SK-N-SH (cell line): ENCODE results near the gene PRM1. TPM values are rescaled to one million over a fixed set of nuclear protein-coding genes. Genes with fewer than 3 reads are reported as not detected.

Experiments used
- CTCF ChIA-PET: fragments of 300-600, 350-600 bp; formaldehyde crosslinking; extraction: SDS; loops from one replicate; lab custom pipeline; 2021; lab: Yijun Ruan, JAX
- POLR2A ChIA-PET: fragments of 350-600 bp; sonication (Branson Sonifier 250); formaldehyde crosslinking; extraction: SDS; loops from one replicate; lab custom pipeline; 2020; ENCODE audit warnings: antibody characterized with exemption, inconsistent platforms; lab: Yijun Ruan, JAX
- DNase-seq: peaks from one replicate; pipeline ENCODE4 v3.0.0; 2012
- H2AFZ ChIP-seq: fragments of 200-600 bp; sonication (generic); 2 replicates; pipeline ENCODE4 v1.8.1; 2016; ENCODE audit warnings: antibody characterized with exemption, mild to moderate bottlenecking, low read depth
- H3F3A ChIP-seq: fragments of 200-600 bp; sonication (generic); replicated peaks from 2 replicates; pipeline ENCODE3; 2016; ENCODE audit warnings: antibody characterized with exemption, mild to moderate bottlenecking; ENCODE audit not compliant: insufficient read depth
- H3K27ac ChIP-seq, 2 experiments: fragments of 200-500 bp in 1 of 2; fragments of 200-600 bp in 1 of 2; sonication (Bioruptor generic) in 1 of 2; sonication (generic), shearing (Covaris generic) in 1 of 2; 2 replicates each; pipeline versions ENCODE4 v1.5.1 to v1.6.1; 2014 to 2016; ENCODE audit warnings: low read depth in 2 of 2, inconsistent platforms in 1 of 2, low read length in 1 of 2, mild to moderate bottlenecking in 1 of 2, mixed read lengths in 1 of 2
- H3K27me3 ChIP-seq: fragments of 200-600 bp; sonication (generic), shearing (Covaris generic); 2 replicates; pipeline ENCODE4 v1.6.1; 2016; ENCODE audit warnings: mixed run types; ENCODE audit not compliant: insufficient read depth
- H3K36me3 ChIP-seq, 2 experiments: fragments of 200-500 bp in 1 of 2; fragments of 200-600 bp in 1 of 2; sonication (Bioruptor generic) in 1 of 2; sonication (generic) in 1 of 2; replicated peaks in 1 of 2; 2 replicates each; pipeline versions ENCODE3 to v1.5.1; 2014 to 2016; ENCODE audit warnings: low read length in 1 of 2, mild to moderate bottlenecking in 1 of 2; ENCODE audit not compliant: insufficient read depth in 2 of 2, control insufficient read depth in 1 of 2
- H3K4me1 ChIP-seq, 2 experiments: fragments of 200-500 bp in 1 of 2; fragments of 200-600 bp in 1 of 2; sonication (Bioruptor generic) in 1 of 2; sonication (generic), shearing (Covaris generic) in 1 of 2; 2 replicates each; pipeline versions ENCODE4 v1.5.1 to v1.6.1; 2014 to 2016; ENCODE audit warnings: low read depth in 1 of 2, low read length in 1 of 2, mixed run types in 1 of 2; ENCODE audit not compliant: insufficient read depth in 2 of 2, control insufficient read depth in 1 of 2
- H3K4me2 ChIP-seq: fragments of 200-600 bp; sonication (generic), shearing (Covaris generic); 2 replicates; pipeline ENCODE4 v1.6.1; 2017; ENCODE audit warnings: mixed run types
- H3K4me3 ChIP-seq, 2 experiments: fragments of 200-500 bp in 1 of 2; fragments of 200-600 bp in 1 of 2; sonication (Bioruptor generic) in 1 of 2; sonication (generic), shearing (Covaris generic) in 1 of 2; 2 replicates each; pipeline versions ENCODE4 v1.5.1 to v1.8.1; 2014 to 2016; ENCODE audit warnings: low read depth in 2 of 2, inconsistent platforms in 1 of 2, low read length in 1 of 2, mild to moderate bottlenecking in 1 of 2, mixed read lengths in 1 of 2, moderate library complexity in 1 of 2
- H3K79me2 ChIP-seq: fragments of 200-600 bp; sonication (generic); 2 replicates; pipeline ENCODE4 v1.8.1; 2017; ENCODE audit warnings: mild to moderate bottlenecking; ENCODE audit not compliant: insufficient read depth
- H3K9ac ChIP-seq: fragments of 200-600 bp; sonication (generic); 2 replicates; pipeline ENCODE4 v1.6.1; 2017; ENCODE audit warnings: mixed run types
- H3K9me2 ChIP-seq: fragments of 200-600 bp; sonication (generic); 2 replicates; pipeline ENCODE4 v1.6.1; 2017; ENCODE audit warnings: mixed run types
- H3K9me3 ChIP-seq: fragments of 200-600 bp; sonication (generic); 2 replicates; pipeline ENCODE4 v1.6.1; 2017; ENCODE audit warnings: mixed run types, mild to moderate bottlenecking, moderate library complexity
- H4K20me1 ChIP-seq: fragments of 200-600 bp; sonication (generic); 2 replicates; pipeline ENCODE4 v1.6.1; 2017; ENCODE audit warnings: mild to moderate bottlenecking, mixed run types; ENCODE audit not compliant: insufficient read depth
- ELF1 ChIP-seq: IDR thresholded peaks from 2 replicates; pipeline ENCODE4 v1.4.0; 2012
- EP300 ChIP-seq, 2 experiments: IDR thresholded peaks; 2 replicates each; pipeline versions ENCODE4 v1.4.0 to v1.6.1; 2012; ENCODE audit warnings: borderline replicate concordance in 1 of 2, low read depth in 1 of 2, low read length in 1 of 2
- MEF2A ChIP-seq: IDR thresholded peaks from 2 replicates; pipeline ENCODE4 v1.4.0; 2012; ENCODE audit warnings: low read depth, borderline replicate concordance
- NFIC ChIP-seq: IDR thresholded peaks from 2 replicates; pipeline ENCODE4 v1.4.0; 2012; ENCODE audit warnings: borderline replicate concordance
- RAD21 ChIP-seq: IDR thresholded peaks from 2 replicates; pipeline ENCODE4 v1.6.1; 2012; ENCODE audit warnings: mild to moderate bottlenecking, low read length
- RFX5 ChIP-seq: IDR thresholded peaks from 2 replicates; pipeline ENCODE4 v1.6.1; 2012; ENCODE audit warnings: mild to moderate bottlenecking, improper control_type of control experiment, low read length
- RXRA ChIP-seq: IDR thresholded peaks from 2 replicates; pipeline ENCODE4 v1.4.0; 2012; ENCODE audit warnings: low read depth, mild to moderate bottlenecking, borderline replicate concordance
- ZBTB33 ChIP-seq: IDR thresholded peaks from 2 replicates; pipeline ENCODE4 v1.4.0; 2012; ENCODE audit warnings: low read depth, borderline replicate concordance
- WGBS: methylation state at CpG from one replicate; pipeline ENCODE4 v1.1.6; 2017; ENCODE audit warnings: low lambda C conversion rate; 5-methylcytosine and 5-hydroxymethylcytosine counted together
- polyA plus RNA-seq, 3 experiments: library from polyadenylated mRNA; depleted of rRNA; stranded (reverse); fragments of >200 nt; gene quantifications; 2 replicates each; pipeline ENCODE4 v1.2.3, GENCODE V29; 2012
- TF ChIP-seq, protein P1 (sequence below): IDR thresholded peaks from 2 replicates; pipeline ENCODE4 v1.6.1; 2012; ENCODE audit warnings: mild to moderate bottlenecking, low read depth, low read length, moderate library complexity

Gene PRM1
- polyA plus RNA-seq, 1 of the 3 experiments (the other 2 are of a cell fraction): not detected

DNA sequence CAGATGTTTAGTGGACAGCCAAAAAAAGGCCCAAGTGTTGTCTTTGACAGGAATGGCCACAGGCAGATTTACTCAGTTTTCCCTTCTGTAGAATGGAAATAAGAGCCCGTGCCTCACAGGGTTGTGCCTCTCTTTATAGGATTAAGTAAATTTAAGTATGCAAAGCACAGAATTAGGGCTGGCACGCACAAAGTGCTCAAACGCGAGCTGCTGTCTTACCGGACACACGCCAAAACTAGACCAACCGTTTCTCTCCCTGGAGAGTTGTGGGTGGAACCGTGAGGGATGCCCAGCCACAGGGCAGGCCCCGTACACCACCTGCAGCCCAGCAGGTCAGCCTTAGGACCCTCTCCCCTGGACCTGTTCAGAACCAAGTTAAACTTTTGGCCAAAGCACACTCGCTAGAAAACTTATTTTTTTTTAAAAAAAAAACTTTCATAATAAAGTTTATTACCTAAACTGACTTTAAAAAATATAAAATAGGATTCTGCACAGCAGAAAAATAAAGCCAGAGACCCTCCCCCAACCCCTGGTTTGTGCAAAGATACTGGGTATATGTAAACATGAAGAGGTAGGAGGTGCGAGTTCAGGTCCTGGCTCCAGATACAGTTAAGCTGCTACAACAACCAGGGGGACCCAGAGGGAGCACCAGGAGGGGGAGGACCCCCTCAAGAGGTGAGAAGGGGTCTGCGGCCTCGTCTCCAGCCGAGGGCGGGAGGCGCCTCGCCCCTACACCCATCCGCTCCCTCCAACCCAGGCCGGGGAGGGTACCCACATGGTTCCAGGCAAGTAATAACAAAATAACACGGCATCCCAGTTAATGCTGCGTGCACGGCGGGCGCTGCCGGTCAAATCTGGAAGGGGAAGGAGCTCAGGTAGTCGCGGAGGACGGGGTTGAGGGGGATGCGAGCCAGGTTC lies 26.9 kb downstream of the PRM1 start:
- ChIA-PET POLR2A (no interaction called here), CTCF (interaction anchor here (0.7 to 14.4 kb wide), 30 partner anchors 8 to 316 kb away, joined by 3 to 318 read pairs (median 6); no protein-coding TSS in a partner anchor)
- DNase-seq: no peak
- peak overlapping the region; percentile 83 for H3K4me2 ChIP-seq
- H3K4me1 ChIP-seq: peaks cover 9 to 26% of the 10 kb centered on the region in 2 experiments; a peak in 3 of 4 replicates
- no peaks in the 10 kb centered on the region for H3K9me2 ChIP-seq
- no peak for TF ChIP-seq RFX5
- no peak for TF ChIP-seq ELF1
- no peak for TF ChIP-seq MEF2A
- TF ChIP-seq, protein P1, sequence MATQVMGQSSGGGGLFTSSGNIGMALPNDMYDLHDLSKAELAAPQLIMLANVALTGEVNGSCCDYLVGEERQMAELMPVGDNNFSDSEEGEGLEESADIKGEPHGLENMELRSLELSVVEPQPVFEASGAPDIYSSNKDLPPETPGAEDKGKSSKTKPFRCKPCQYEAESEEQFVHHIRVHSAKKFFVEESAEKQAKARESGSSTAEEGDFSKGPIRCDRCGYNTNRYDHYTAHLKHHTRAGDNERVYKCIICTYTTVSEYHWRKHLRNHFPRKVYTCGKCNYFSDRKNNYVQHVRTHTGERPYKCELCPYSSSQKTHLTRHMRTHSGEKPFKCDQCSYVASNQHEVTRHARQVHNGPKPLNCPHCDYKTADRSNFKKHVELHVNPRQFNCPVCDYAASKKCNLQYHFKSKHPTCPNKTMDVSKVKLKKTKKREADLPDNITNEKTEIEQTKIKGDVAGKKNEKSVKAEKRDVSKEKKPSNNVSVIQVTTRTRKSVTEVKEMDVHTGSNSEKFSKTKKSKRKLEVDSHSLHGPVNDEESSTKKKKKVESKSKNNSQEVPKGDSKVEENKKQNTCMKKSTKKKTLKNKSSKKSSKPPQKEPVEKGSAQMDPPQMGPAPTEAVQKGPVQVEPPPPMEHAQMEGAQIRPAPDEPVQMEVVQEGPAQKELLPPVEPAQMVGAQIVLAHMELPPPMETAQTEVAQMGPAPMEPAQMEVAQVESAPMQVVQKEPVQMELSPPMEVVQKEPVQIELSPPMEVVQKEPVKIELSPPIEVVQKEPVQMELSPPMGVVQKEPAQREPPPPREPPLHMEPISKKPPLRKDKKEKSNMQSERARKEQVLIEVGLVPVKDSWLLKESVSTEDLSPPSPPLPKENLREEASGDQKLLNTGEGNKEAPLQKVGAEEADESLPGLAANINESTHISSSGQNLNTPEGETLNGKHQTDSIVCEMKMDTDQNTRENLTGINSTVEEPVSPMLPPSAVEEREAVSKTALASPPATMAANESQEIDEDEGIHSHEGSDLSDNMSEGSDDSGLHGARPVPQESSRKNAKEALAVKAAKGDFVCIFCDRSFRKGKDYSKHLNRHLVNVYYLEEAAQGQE: no peak
- no peak for TF ChIP-seq RXRA
- TF ChIP-seq RAD21: no peak
- no peak for TF ChIP-seq NFIC
- TF ChIP-seq EP300 (IDR thresholded peaks at IDR 0.05; ENCODE audit: borderline replicate concordance in 1 of 2, low read depth in 1 of 2, low read length in 1 of 2): no peak
- TF ChIP-seq ZBTB33: no peak
- peaks cover 28% of the 10 kb centered on the region for H3F3A ChIP-seq
- H3K9ac ChIP-seq: peak overlapping the region; percentile 70; the same call in 1 of the 2 replicates
- H3K4me3 ChIP-seq: peak overlapping the region; percentile 79 to 84
- peaks cover 3 to 4% of the 10 kb centered on the region in 2 experiments for H3K36me3 ChIP-seq
- no peak overlapping the region for H2AFZ ChIP-seq
- H3K79me2 ChIP-seq: peaks cover 25% of the 10 kb centered on the region
- 81% methylated on average over 23 of the region's 29 CpGs for WGBS
- no peaks in the 10 kb centered on the region for H3K9me3 ChIP-seq
- no peak overlapping the region for H3K27ac ChIP-seq
- no peaks in the 10 kb centered on the region for H3K27me3 ChIP-seq
- H4K20me1 ChIP-seq: peaks cover 32% of the 10 kb centered on the region
